Calu3 (cell line): ENCODE results near the gene TMA7. TPM values are rescaled to one million over a fixed set of nuclear protein-coding genes. Genes with fewer than 3 reads are reported as not detected.

Experiments used
- BruUV-seq: library from RNA; stranded (reverse); fragments of 400-500 nt; replicated peaks from 2 replicates; lab custom pipeline; 2021; lab: Mats Ljungman, UMichigan
- CTCF ChIA-PET: fragments of 300-600 bp; sonication (Branson Sonifier 250); formaldehyde crosslinking; loops from one replicate; lab custom pipeline; 2022; ENCODE audit warnings: antibody characterized with exemption; lab: Charles Lee
- DNase-seq: peaks from one replicate; pipeline ENCODE4 v3.0.0; 2022
- H3K27ac Mint-ChIP-seq: one replicate; pipeline ENCODE4 v1.8.0; 2022; ENCODE audit warnings: mixed read lengths; ENCODE audit not compliant: unreplicated experiment
- H3K27me3 Mint-ChIP-seq: one replicate; pipeline ENCODE4 v1.8.0; 2022; ENCODE audit warnings: mixed read lengths; ENCODE audit not compliant: unreplicated experiment
- H3K36me3 Mint-ChIP-seq: one replicate; pipeline ENCODE4 v1.8.0; 2022; ENCODE audit warnings: mild to moderate bottlenecking, moderate library complexity, mixed read lengths; ENCODE audit not compliant: insufficient read depth, unreplicated experiment
- H3K4me1 Mint-ChIP-seq: one replicate; pipeline ENCODE4 v1.8.0; 2022; ENCODE audit warnings: mild to moderate bottlenecking, low read depth, mixed read lengths; ENCODE audit not compliant: unreplicated experiment
- H3K4me3 Mint-ChIP-seq: one replicate; pipeline ENCODE4 v1.8.0; 2022; ENCODE audit warnings: mild to moderate bottlenecking, low read depth, moderate library complexity, mixed read lengths; ENCODE audit not compliant: unreplicated experiment
- H3K9me3 Mint-ChIP-seq: one replicate; pipeline ENCODE4 v1.8.0; 2022; ENCODE audit warnings: low read depth, mixed read lengths; ENCODE audit not compliant: unreplicated experiment
- intact Hi-C: fragments of 100-400 bp; cut with micrococcal nuclease; formaldehyde crosslinking; loops from one replicate; pipeline ENCODE4 v1.10.0; 2022; ENCODE audit not compliant: unreplicated experiment
- total RNA-seq: library from RNA; stranded (reverse); gene quantifications from 2 replicates; pipeline ENCODE4 v1.2.3, GENCODE V29; 2022
- TF ChIP-seq, protein P1 (sequence below): fragments of 200-600 bp; IDR thresholded peaks from one replicate; pipeline ENCODE4 v1.8.0; 2022; ENCODE audit warnings: antibody characterized with exemption; ENCODE audit not compliant: unreplicated experiment

The TMA7 gene
- total RNA-seq, 1 experiment from 2014 or later = 171 TPM

DNA sequence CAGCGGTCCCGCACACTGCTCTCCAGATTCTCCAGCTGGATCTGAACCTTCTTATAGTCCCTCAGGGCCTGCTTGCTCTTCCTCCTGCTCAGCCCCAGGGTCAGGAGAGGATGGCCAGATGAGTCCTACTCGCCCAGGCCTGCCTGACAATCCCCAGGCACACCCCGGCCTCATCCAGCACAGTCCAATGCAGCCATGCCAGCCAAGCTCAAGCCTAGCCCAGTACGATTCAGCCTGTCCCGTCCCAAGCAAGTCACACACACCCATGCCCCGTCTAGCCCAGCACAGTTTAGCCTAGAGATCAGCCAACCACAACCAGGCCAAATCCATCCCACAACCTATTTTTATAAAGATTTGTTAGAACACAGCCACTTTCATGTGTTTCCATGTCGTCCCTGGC lies 27.0 kb upstream of the TMA7 start:
- TF ChIP-seq, protein P1, sequence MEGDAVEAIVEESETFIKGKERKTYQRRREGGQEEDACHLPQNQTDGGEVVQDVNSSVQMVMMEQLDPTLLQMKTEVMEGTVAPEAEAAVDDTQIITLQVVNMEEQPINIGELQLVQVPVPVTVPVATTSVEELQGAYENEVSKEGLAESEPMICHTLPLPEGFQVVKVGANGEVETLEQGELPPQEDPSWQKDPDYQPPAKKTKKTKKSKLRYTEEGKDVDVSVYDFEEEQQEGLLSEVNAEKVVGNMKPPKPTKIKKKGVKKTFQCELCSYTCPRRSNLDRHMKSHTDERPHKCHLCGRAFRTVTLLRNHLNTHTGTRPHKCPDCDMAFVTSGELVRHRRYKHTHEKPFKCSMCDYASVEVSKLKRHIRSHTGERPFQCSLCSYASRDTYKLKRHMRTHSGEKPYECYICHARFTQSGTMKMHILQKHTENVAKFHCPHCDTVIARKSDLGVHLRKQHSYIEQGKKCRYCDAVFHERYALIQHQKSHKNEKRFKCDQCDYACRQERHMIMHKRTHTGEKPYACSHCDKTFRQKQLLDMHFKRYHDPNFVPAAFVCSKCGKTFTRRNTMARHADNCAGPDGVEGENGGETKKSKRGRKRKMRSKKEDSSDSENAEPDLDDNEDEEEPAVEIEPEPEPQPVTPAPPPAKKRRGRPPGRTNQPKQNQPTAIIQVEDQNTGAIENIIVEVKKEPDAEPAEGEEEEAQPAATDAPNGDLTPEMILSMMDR = no peak
- DNase-seq = no peak
- BruUV-seq = no TSS peak
- Mint-ChIP-seq H3K9me3 (no peaks in the 10 kb centered on the region), H3K27ac (no peak overlapping the region), H3K36me3 (peaks cover 68% of the 10 kb centered on the region), H3K27me3 (no peaks in the 10 kb centered on the region), H3K4me1 (no peaks in the 10 kb centered on the region), H3K4me3 (no peak overlapping the region)
- CTCF ChIA-PET = no interaction called here
- intact Hi-C loops = no loop called here

DNA sequence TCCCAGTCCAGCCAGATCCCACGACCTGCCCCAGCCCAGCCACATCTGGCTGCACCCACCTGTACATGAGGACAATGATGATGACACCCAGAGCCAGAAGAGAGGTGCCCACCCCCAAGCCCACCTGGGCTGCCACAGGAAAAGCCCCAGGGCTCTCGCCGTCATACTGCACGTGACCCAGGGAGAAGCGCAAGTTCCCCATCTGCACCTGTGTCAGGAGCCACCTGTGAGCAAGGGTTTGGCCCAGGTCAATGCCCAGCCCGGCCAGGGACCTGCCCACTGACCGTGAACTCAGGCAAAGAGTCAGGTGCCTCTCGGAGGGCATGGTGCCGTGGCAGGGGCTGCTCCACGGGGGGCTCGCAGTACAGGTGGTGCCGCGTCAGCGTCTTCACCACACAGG lies 26.4 kb upstream of the TMA7 start:
- Mint-ChIP-seq H3K4me1 (no peaks in the 10 kb centered on the region), H3K27ac (no peak overlapping the region), H3K9me3 (no peaks in the 10 kb centered on the region), H3K27me3 (no peaks in the 10 kb centered on the region), H3K36me3 (peaks cover 74% of the 10 kb centered on the region), H3K4me3 (no peak overlapping the region)
- DNase-seq = no peak
- CTCF ChIA-PET = no interaction called here
- TF ChIP-seq, protein P1 = no peak
- no TSS peak for BruUV-seq
- intact Hi-C loops = no loop called here

DNA sequence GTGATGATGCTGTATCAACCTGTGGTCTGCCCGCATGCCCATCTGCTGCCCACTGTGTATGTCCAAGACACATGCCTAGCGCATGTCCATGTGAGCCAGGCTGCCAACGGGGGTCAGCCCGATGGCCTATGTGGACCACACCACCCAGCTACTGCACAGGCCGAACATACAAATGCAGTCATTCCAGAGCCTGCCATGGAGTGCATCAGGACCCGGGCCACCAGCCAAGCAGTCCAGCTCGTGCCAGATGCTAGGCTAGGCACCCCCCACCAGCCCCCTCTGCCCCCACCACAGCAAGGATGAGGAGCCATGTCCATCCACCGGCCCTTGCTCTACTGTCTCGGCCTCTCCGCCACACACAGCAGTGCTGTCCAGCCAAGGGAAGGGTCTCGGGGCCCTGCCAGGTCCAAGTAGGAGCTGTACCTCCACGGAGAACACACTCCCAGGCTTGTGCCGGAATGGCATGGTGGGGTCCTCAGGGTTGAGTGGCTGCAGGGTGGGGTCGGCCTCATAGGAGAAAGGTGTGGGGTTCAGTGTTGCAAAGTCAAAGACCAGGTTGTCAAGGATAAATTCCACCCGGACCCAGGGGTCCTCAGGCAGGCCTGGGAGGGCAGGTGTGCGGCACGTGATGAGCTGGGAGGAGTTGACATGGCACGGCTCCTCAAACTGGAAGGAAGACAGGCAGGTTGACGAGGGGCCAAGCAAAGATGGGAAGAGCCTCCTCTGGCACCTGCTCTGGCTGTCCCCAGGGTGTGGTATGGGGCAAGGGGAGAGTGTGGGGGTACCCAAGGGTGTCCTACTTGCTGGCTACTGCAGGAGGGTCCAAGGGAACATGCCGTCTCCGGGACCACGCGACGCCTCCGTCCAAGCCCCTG lies 25.4 kb upstream of the TMA7 start:
- Mint-ChIP-seq H3K27ac (no peak overlapping the region), H3K36me3 (peaks cover 74% of the 10 kb centered on the region), H3K4me3 (no peak overlapping the region), H3K4me1 (no peaks in the 10 kb centered on the region), H3K9me3 (no peaks in the 10 kb centered on the region), H3K27me3 (no peaks in the 10 kb centered on the region)
- BruUV-seq = no TSS peak
- CTCF ChIA-PET = interaction anchor here (0.6 to 1.2 kb wide), 3 partner anchors 14 to 37 kb away, joined by 3 to 8 read pairs (median 3); no protein-coding TSS in a partner anchor
- intact Hi-C loops = no loop called here
- TF ChIP-seq, protein P1 = no peak
- no peak for DNase-seq

DNA sequence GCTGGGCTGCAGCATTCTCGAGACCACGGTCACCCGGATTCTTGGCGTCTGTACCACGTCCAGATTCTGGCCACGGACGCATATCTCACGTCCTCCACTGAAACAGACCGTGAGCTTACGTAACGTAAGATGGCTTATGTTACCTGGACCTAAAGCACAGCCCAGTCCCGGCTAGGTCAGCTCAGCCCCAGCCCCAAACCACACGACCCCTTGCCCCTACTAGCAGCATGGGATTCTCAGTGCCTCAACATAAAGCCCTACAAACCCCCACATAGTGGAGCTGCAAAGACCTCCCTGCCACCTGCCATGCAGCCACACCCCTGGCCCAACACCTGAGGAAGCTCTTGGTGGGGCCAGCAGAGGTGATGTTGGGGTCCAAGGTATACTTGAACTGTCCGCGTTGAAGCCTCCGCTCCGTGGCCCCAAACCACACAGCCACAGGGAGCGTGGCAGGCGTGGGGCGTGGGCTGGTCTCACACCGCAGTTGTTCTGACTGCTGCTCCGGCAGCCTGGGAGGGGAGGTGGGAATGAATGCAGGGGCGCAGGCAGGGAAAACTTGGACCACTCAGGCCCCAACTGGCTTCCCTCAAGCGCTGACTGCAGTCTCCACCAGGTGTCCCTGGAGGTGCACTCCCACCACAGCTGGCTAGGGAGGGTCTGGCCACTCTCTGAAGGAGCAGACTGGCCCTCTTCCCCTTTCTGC lies 24.7 kb upstream of the TMA7 start:
- H3K27ac Mint-ChIP-seq = no peak overlapping the region
- H3K27me3 Mint-ChIP-seq = no peaks in the 10 kb centered on the region
- no peak for DNase-seq
- no peaks in the 10 kb centered on the region for H3K4me1 Mint-ChIP-seq
- no TSS peak for BruUV-seq
- TF ChIP-seq, protein P1 = no peak
- H3K4me3 Mint-ChIP-seq = no peak overlapping the region
- CTCF ChIA-PET = interaction anchor here (0.7 to 1.2 kb wide), 3 partner anchors 15 to 36 kb away, joined by 3 read pairs; no protein-coding TSS in a partner anchor
- H3K9me3 Mint-ChIP-seq = no peaks in the 10 kb centered on the region
- H3K36me3 Mint-ChIP-seq = peaks cover 74% of the 10 kb centered on the region
- intact Hi-C loops = no loop called here
